GM19467 (cell line): ENCODE results near the gene TIAM1.

ENCODE experiments used
- ATAC-seq: cut with Tn5 transposase; IDR thresholded peaks from one replicate; pipeline ENCODE4 v1.9.1; 2021; ENCODE audit warnings: mild to moderate bottlenecking, moderate library complexity; ENCODE audit not compliant: unreplicated experiment

Gene TIAM1

DNA sequence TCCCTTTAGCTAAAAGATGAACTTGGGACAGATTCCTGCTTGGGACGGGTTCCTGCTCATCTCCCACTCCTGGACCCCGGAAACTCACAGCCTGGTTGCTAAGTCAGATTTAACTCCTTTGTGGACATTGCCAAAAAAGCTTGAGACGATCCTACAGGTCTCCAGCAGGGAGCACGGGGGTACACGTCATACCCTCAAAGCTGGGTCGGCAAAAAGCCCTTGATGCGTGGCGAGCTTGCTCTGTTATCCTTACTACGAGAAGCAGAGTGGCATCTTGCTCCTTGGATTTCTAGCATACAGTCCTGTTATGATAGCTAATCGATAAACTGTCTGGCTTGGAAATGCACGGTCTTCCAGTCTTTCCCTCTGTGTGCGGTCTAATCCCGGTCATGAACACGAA, 244.9 kb downstream of the TIAM1 start:
- ATAC-seq, result no peak

DNA sequence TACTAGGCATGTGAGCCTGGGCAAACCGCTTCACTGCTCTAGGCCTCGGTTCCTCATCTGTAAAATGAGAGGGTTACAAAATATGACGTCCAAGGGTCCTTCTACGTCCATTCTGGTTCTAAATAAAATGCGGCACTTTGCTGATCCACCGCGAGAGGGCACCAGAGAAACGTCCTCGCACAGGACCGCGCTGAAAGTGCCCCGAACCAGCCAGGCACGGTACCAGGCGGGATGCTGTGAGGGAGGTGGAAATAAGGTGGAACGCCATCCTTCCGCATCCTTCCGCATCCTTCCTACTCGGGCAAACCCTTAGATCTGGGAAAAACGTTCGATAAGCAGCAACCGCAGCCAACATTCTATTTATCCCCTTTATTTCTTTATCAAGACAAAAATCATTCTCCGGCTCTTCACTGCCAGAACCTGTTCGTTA, 245.5 kb downstream of the TIAM1 start:
- no peak for ATAC-seq

DNA sequence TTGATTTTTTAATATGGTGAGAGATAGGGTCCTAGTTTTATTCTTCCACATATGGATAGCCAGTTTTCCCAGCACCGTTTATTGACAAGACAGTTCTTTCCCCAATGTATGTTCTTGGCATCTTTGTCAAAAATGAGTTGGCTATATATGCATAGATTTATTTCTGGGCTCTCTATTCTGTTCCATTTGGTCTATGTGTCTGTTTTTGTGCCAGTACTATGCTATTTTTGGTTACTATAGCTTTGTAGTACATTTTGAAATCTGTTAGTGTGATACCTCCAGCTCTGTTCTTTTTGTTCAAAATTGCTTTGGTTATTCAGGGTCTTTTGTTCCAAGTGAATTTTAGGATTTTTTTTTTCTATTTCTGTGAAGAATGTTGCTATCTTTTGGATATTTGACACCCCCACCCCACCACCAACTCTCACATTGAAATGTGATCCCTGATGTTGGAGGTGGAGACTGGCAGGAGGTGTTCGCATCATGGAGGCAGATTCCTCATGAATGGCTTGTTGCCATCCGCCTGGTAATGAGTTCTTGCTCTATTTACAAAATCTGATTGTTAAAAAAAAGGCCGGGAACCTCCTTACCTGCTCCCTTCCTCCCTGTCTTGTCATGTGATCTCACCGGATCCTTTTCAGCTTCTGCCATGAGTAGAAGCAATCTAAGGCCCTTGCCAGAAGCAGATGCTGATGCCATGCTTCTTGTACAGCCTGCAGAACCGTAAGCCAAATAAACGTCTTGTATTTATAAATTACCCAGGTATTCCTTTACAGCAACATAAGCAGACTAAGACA, 251.0 kb downstream of the TIAM1 start:
- ATAC-seq, result no peak

DNA sequence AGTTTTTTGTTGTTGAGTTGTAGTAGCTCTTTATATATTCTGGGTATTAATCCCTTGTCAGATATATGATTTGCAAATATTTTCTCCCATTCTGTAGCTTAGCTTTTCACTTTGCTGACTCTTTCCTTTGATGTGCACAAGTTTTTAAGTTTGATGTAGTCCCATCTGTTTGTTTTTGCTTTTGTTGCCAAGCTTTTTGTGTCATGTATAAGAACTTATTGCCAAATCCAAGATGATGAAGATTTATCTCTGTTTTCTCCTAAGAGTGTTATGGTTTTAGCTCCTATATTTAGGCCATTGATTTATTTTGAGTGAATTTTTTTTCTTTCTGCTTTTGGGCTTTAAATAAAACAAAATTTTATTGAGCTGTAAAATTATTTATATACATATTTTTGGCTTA, 253.7 kb downstream of the TIAM1 start:
- ATAC-seq, result no peak

DNA sequence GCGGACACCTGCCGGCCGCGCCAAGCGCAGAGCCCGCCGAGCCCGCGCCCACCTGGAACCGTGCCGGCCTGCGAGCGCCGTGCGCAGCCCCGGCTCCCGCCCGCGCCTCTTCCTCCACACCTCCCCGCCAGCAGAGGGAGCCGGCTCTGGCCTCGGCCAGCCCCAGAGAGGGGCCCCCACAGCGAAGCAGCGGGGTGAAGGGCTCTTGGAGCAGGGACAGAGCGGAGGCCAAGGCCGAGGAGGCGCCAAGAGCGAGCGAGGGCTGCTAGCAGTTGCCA, 255.6 kb downstream of the TIAM1 start:
- ATAC-seq, result no peak

DNA sequence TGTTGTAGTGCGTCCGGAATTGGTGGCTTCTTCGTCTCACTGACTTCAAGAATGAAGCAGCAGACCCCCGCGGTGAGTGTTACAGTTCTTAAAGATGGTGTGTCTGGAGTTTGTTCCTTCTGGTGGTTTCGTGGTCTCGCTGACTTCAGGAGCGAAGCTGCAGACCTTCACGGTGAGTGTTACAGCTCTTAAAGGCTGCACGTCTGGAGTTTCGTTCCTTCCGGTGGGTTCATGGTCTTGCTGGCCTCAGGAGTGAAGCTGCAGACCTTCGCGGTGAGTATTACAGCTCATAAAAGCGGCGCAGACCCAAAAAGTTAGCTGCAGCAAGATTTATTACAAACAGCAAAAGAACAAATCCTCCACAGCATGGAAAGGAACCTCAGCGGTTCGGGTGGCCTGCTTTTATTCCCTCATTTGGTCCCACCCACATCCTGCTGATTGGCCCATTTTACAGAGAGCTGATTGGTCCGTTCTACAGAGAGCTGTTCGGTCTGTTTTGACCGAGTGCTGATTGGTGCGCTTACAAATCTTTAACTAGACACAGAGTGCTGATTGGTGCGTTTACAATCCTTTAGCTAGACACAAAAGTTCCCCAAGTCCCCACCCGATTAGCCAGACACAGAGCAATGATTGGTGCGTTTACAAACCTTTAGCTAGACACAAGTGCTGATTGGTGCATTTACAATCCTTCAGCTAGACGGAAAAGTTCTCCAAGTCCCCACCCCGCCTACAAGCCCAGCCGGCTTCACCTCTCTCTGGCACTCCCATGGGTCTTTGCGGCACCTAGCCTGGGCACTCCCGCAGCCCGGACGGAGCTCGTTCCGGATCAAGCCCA, 256.2 kb downstream of the TIAM1 start:
- ATAC-seq, result no peak

DNA sequence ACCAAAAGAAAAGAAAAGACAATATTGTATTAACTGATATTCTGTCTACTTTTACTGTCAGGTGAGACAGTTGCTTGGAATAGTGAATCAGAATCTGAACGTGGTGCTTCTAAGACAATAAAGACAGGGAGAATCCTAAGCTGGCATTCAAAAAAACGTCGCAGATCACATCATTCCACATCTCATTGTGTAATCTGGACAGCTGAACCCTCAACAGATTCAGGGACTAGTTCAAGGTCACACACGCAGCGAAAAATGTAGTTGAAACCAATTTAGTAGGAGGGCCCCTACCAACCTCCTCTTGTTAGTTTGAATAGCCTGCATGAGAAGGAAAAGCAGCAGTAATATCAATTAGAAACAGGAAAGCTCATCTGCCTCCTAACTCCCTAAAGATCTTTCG, 259.4 kb downstream of the TIAM1 start:
- no peak for ATAC-seq

DNA sequence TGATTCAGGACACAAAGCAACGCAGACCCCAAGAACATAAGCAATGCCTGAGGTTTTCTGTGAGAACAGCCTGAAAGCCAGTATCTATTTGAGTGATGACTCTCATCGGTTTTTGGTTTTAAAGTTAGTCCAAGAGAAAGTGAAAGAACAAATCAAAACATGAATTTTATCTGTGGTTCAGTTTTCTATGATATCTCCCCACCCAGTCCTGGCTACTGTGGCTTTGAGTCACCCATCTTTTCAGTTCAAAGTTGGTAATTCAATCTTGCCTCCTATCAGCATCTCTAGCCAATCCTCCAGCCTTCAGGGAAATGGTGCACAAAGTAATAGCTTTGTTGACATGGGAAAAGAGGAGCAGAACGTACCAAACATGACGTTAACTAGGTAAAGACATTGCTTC, 265.3 kb downstream of the TIAM1 start:
- ATAC-seq, result no peak

DNA sequence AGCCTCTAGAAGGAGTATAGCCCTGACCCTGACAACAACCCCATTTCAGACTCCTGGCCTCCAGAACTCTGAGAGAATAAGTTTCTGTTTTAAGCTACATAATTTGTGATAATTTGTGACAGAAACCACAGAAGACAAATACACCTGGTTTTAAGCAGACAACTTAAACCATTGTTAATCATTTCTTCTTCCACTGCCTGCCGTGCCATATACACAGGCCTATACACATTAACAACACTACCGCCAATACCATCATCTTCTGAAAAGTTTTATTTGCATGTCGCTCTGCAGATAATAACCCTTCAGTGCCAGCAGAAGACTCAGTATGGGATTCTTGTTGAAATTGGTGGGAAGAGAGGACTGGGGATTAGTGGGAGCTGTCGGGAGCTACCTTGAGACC, 265.8 kb downstream of the TIAM1 start:
- no peak for ATAC-seq

DNA sequence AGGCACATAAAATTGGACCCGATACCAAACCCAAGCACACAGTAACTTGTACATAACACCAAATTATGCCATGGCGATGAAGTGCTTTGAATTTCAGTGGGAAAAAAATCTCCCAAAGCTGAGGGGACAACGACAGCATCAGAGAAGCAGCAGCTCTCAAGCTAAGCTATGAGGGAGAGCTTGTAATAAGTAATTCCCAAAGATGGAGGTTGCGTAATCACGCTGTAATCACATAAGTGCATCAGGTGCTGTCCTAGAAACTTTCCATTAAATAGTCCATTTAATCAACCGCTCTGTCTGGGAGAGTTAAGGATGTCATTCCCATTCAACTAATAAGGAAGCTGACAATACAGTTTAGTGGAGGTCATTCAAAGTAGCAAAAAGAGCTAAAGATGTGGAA, 268.2 kb downstream of the TIAM1 start:
- no peak for ATAC-seq

DNA sequence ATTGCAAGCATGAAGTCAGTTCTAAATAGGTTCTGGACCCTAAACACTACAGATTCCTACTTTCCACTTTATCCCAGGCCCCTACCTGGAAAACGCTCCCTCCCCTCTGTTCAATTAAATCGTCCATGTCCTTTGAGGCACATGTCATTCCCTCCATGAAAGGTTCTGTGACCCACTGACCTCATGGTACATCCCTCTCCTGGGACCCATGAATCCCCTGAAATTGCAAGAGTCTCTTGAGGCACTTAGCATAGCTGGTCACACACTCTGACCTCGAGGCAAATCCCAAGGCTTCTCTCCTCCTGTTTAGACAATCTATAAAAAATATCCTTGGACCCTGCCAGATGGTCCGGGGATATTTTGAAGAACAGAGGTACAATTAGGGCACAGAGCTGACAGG, 271.5 kb downstream of the TIAM1 start:
- no peak for ATAC-seq
